Measurements from ENCODE around the gene CDH6. TPM values are rescaled to one million over a fixed set of nuclear protein-coding genes. Genes with fewer than 3 reads are reported as not detected.

CDH6 gene
- 0.29 and 2.1 TPM in 2 replicates for total RNA-seq

DNA sequence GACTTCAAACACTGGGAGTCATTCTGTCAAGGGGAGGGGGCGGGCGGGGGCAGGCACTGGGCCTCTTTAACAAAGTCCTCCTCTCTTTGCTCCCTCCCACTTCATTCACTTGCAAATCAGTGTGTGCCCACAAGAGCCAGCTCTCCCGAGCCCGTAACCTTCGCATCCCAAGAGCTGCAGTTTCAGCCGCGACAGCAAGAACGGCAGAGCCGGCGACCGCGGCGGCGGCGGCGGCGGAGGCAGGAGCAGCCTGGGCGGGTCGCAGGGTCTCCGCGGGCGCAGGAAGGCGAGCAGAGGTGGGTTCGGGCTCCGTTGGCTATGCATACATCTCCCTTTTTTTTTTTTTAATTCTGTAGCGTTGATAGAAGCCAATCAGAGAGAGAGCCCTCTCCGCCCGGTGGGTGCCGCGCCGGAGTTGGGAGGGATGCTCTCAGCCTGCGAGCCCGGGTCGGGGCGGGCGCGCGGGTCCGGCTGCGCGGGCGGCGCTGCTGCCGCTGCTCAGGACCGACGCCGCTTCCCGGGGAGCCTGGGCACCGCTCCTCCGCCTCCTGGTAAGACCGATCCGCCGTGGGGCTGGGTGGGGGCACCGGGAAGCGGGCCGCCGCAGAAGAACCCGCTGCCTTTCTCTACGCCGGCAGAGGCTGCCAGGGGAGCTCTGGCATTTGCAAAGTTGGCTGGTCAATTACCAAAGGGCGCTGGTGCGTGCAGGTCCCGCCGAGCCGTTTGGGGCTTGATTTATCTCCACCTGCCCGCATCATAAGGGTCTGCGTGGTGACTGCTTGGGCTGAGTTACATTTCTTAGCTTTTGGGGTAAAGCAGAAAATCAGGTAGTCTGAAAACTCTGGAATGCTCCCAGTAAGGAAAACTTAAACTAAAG is at the start of gene CDH6:
Gene CDH6 (plus strand): TSS at position 96 of the 877 bp plus-strand sequence. CDS start 73,788 bp downstream, outside the sequence.

